Stimulated activated CD4-positive, alpha-beta T cell treated with anti-CD3 and anti-CD28 coated beads, Interleukin-1b, Interleukin-23, amount 100 ng/mL, for 1 hour (primary cell): Measurements from ENCODE around the gene AIG1.

Experiments
- DNase-seq, 2 donors: peaks; one replicate each; pipeline ENCODE4 v3.0.0-alpha.2; 2020; ENCODE audit warnings: low read depth in 2 of 2

Gene AIG1

DNA sequence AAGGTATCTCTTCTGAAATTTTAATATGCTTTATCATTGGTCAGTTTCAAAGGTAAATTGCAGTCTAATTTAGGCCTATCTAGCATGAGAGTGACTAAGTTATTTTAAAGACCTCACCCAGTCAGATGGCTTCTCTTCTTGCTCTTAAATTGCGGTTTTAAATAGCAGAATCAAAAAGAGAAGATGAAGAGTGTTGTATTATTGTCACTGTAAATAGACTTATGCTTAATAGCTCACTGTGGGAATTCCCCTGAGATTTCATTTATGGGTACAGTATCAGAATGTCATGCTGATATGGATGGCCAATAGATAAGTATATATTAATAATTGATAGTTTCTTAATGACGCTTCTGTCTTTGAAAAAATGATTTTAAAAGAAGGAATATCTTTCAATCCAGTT is 35.7 kb downstream of the AIG1 start:
- no peak for DNase-seq

- DNase-seq = no peak
These were observed 36.6 kb downstream of the AIG1 start for GRCh38 chr6:143097224-143097795.

GRCh38 chr6:143098054-143098671 is 37.5 kb downstream of the AIG1 start:
- DNase-seq = no peak

DNA sequence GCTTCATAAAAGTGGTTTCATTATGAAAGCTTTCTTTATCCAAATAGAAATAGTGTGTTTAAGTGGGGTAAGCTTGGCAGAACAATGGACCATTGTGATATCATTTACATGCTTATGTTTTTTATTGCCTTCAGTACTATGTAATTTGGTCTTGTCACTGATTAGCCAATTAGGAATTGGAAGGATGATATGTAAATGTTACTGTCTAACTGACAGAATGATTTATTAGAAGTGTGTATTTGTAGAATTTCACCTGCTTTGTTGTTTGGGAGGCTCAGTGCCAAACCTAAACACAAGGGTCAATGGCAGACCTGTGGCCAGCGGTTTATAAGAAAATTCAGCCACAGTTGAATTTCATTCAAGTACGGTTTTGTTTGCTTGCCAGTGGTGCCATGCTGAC is 39.0 kb downstream of the AIG1 start:
- DNase-seq = no peak

GRCh38 chr6:143100429-143100828 is 39.7 kb downstream of the AIG1 start:
- DNase-seq = no peak

DNA sequence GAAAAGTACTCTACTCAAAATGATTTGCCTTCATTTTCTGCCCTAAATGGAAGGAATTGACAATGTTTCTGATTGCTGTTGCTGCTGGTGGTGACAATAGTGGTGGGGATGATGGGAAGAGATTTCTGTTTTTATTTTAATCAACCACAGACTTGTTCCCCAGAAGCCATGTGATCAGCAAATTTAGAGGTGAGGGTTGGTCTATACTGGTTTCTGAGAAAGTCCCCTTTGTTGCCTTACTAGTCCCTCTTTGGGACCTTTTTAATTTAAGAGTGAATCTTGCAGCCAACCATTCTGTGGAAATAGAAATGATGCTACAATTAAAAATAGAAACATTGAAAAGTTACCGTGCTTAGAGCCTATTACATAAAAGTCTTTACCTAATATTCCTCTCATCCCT is 43.2 kb downstream of the AIG1 start:
- DNase-seq = no peak

DNA sequence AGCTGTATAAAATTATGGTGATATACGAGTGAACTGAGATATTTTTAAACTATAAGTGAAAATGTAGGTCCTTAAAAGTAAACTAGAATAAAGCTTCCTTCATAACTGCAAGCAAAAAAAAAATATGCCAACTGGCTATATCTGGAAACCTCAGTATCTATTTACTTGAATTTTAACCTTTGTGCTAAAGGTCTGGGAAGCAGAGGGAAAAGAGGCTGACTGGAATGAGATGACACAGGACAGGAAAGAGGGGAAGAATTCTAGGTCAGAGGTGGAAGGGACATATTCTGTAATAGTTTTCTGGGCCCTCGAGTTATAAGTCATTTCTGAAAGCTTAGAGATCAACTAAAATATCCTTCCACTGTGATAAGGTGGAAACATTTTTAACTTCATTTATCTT is 46.8 kb downstream of the AIG1 start:
- no peak for DNase-seq

DNA sequence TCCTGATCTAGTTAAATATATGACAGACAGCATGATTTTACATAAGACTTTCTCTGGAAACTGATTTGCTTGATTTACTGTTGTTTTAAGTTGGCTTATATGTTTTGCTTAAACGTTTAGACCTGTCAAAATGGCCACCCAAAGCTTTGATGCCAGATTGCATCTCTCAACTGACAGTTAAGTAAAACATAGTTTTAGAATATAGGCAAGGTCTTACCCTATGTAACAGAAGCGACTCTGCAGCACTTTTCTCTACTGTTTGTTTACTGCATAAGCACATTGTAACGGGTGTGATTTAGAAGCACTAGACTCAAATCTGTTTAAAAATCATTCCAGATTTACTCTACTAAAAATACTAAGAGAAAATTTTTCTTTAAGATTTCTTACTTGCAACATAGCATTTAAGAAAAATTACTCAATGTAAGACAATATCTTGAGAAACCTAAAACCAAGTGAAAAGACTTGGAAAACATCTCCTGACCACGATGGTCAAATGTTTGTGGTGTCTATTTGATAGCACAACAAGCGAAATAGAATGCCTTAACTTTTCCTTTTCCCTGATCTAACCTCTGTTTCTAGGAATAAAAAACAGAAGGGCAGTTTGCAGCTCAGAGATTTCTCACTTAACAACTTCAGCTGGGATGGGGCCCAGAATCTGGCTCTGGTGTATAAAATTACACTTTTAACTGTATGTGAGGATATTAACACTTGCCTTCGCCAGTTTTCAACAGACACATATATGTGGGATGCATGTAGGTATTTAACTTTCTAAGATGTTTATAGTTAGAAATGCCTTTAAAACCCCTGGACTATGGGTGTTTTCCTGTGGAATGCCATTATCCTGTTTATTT is 47.4 kb downstream of the AIG1 start:
- no peak for DNase-seq

DNA sequence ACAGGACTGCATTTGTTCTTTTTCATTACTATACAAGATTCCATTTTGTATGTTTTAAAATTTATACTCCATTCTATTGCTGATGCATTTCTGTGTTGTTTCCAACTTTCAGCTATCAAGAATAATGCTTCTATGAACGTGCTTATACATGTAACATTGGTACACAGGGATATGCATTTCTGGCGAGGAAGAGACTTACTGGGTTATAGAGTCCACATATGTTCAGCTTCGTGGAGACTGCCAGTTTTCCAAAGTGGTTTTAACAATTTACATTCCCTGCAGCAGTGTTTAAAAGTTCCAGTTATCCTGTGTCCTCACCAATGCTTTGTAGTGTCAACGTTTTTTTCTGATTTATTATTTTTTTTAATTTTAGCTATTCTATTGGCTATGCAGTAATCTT is 48.5 kb downstream of the AIG1 start:
- DNase-seq = no peak

DNA sequence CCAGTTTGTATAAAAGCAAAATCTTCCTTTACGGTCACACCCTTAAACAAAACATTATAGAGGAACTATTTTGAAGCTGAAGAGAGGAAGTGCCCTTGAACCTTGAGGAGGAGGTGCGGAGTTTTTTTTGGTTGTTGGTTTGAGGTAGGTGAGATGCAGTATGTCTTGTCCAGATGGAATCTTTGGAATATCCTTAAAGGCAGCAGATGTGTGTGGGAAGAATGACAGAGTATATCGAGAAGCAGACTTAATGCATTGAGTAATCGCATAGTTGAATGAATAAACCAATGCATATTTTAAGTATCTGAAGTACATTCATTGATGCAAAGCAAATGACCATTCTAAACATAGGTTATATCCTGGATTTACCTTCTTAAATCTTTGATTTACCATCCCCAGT is 49.9 kb downstream of the AIG1 start:
- no peak for DNase-seq

- DNase-seq = no peak
These were observed 50.3 kb downstream of the AIG1 start for GRCh38 chr6:143110996-143111395.

DNA sequence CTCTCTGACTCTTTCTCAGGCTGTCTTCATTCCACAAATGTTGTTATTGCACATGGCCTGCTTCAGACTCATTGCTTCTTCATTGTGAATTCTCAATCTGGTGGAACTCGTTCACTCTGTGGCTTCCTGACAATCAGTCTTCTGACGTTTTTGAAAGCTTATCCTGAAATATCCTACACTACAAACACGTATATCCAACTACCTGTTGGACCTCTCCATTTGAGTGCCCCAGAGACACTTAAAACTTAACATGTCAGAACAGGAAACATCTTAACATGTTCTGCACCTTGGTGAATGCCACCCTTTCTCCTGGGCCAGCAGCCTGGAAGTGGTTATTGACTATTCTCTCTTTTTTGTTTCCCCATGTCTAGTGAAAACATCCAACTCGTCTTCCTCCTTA is 50.8 kb downstream of the AIG1 start:
- no peak for DNase-seq

- DNase-seq = no peak
These were observed 51.5 kb downstream of the AIG1 start for GRCh38 chr6:143112084-143112768.

- no peak for DNase-seq
These were observed 52.1 kb downstream of the AIG1 start for GRCh38 chr6:143112837-143113236.

DNA sequence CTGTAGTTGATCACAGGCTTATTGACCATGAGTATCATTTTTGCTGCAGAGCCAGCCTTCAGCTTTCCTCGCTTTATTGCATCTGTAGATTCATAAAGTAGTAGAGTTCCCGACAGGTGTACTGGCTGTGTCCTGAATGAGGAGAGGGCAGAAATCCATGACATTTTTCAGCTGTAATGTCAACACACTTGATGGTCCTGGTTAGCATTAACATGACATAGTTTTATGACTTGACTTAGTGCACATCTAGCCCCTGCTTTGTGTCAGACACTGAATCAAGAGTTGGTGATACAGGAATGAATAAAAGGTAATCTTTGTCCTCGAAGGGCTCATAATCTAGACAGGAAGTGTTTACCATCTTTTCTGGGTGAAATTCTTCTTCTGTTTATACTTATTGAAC is 55.0 kb downstream of the AIG1 start:
- no peak for DNase-seq

- no peak for DNase-seq
These were observed 56.4 kb downstream of the AIG1 start for GRCh38 chr6:143117108-143117507.

DNA sequence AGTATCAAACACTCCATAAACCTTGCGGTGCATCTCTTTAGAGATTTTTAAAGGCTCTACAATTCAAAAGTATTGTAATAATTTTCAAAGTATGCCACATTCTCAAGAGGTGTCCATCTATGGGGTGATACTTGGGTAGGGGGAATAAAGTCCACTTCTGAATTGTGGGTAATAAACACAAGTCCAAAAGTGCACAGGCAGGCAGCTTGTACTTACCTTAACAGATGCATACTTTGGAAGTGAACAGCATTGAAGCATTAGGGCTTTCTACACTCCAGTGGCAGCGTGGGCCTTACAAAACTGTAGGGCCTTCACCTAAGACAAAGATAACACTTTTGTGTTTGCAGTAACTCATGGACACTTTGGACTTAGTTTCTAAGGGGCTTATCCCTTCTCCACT is 58.6 kb downstream of the AIG1 start:
- no peak for DNase-seq

DNA sequence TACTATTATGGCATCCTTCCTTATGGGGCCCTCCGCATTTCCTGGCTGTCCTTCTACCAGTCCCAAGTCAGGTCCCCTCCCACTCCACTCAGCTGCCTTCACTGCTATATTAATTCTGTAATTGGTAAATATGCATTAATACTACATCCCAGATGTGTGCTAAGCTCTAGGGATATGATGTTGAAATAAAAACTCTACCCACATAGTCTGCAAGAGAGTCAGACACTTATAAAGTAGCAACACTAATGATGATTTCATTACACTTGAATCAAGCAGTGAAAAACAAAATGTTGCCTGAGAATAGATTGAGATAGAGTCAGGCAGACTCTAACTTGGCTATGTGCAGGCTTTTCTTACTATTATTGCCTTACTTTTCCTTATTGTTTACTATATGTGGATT is 62.4 kb downstream of the AIG1 start:
- DNase-seq = no peak

DNA sequence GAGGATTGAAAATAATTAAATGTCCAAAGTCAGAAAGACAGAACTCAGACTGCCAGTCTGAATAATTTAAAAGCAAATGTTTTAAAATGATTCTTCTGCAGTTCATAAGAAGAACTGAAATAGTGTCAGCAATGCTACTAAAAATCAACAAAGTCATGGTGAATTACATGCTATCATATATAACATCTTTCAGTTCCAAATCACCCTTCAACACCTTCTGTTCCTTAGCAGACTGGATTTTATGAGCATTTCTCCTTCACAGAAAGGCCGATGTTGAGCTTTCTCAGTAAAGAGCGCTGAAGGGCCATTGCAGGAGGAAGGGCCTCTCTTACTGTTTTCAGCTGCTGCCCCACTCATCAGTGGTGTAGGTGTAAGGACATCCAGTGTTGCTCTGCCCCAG is 63.3 kb downstream of the AIG1 start:
- DNase-seq = no peak

DNA sequence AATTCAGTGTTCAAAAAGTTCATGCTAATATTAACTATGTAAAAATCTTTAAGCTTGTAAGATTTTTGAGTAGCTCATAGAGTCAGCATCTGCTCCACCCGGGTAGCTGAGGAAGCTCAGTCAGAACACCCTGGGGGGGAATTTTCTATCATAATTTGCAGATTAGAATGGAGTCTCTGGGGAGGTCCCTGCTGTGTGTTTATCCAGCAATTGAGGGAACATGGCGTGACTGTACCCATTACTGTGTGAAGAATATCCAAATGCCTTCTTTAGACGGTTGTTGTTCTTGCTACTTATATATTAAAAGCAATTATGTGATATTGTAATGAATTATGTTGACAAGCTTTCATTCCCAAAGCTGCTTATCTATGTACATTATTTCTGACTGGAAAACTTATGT is 64.8 kb downstream of the AIG1 start:
- DNase-seq = no peak

DNA sequence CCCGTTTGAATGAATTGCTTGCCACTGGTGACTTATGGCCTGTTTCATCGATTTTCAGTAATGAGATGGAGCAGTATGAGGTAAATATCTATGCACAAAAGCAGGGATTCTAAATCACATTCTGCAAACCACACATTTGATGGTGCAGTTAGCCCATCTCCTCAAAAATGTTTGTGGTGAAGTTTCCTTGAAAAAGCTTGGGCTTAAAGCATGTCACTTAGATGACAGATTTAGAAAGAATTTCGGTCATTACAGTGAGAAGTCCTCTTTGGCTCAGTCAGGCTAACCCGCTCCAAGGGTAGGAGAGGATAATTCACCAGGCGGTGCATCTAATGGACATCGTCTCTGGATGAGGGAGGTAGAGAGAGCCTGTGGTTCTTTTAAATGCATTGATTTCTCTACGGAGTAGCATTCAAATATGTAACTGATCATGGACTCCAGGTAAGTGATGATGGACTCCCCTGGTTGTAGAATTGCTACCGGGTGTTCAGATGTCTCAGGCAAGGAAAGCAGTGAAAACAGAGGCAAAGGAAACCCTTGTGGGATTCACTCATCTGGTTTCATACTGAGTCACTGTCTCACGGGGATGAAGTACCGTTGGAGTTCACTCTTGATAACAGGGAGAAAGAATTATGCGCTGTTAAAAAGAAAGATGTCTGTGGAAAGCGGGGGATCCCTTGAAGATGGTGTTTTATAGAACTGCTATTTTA is 65.3 kb downstream of the AIG1 start:
- no peak for DNase-seq

DNA sequence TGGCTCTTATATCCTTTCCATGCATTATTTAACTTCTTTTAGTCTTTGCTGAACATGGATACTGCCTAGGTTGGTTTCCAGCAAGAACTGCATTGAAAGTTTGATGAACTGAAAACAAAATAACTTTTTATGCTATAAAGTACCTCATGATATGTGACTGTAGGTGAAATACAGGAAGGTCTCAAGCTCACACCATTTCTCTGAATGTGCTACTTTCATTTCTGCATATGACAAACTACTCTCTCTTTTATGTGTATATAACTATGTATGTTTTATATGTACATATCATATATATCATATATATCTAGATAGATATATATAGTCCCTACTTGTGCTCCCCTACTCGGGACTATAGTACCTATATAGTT is 65.9 kb downstream of the AIG1 start:
- DNase-seq = no peak
